ENCODE data around the gene OCA2.

DNA sequence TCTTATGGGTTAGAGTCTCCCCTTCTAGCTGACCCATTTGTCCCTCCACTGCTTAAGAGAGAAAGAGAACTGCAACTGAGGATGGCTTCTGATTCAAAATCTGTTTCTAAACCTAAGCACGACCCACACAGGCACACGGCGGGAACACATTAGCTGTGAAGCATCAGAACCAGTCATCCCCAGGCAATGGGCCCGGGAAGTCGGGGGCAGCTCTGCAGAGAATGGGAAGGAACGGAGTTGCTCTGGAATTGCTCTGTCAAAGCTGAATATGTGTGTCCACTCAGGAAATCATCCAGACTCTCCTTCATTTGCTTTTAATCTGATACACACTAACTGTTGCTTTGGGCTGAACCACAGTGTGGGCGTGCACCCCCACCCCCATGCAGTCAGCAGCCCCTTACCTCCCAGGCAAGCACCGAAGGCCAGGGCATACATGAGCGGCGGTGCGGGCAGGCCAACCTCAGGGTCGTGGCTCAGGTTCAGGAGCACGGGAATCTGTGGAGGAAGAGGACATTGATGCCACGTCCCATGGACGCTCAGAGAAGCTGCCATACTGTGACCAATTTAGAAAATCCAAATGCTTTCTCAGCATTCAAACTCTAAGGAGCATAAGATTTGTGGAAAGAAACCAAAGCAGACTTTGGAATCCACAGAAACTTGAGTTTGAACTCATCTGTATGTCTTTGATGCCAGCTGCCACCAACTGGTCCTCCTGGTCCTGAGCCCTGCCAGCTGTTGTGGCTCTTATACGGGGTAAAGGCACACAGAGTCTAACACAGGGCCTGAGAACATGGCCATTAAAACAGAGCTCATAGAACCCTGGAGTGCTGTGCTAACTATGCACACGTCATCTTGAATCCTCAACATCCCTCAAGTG, 247.9 kb downstream of the OCA2 start:
- TF ChIP-seq, protein P1, sequence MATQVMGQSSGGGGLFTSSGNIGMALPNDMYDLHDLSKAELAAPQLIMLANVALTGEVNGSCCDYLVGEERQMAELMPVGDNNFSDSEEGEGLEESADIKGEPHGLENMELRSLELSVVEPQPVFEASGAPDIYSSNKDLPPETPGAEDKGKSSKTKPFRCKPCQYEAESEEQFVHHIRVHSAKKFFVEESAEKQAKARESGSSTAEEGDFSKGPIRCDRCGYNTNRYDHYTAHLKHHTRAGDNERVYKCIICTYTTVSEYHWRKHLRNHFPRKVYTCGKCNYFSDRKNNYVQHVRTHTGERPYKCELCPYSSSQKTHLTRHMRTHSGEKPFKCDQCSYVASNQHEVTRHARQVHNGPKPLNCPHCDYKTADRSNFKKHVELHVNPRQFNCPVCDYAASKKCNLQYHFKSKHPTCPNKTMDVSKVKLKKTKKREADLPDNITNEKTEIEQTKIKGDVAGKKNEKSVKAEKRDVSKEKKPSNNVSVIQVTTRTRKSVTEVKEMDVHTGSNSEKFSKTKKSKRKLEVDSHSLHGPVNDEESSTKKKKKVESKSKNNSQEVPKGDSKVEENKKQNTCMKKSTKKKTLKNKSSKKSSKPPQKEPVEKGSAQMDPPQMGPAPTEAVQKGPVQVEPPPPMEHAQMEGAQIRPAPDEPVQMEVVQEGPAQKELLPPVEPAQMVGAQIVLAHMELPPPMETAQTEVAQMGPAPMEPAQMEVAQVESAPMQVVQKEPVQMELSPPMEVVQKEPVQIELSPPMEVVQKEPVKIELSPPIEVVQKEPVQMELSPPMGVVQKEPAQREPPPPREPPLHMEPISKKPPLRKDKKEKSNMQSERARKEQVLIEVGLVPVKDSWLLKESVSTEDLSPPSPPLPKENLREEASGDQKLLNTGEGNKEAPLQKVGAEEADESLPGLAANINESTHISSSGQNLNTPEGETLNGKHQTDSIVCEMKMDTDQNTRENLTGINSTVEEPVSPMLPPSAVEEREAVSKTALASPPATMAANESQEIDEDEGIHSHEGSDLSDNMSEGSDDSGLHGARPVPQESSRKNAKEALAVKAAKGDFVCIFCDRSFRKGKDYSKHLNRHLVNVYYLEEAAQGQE (IDR thresholded peaks at IDR 0.05; ENCODE audit: insufficient replicate concordance, low read depth), result no peak
- TF ChIP-seq GABPA (IDR thresholded peaks at IDR 0.05; ENCODE audit: low read depth), result no peak

Data from HL-60 (cell line).